GM12878 (cell line): ENCODE data around the gene ASH1L. TPM values are rescaled to one million over a fixed set of nuclear protein-coding genes. Genes with fewer than 3 reads are reported as not detected.
"Not testable (repeated sequence)": the region's sequence is repeated elsewhere in the genome, so short reads cannot be mapped to it uniquely, and the experiment has no call there.

ENCODE experiments used
- ATAC-seq: fragments of 200-7000 bp; cut with Tn5 transposase; 3 replicates; pipeline ENCODE4 v1.9.1; 2020; ENCODE audit warnings: mild to moderate bottlenecking, moderate library complexity
- BruUV-seq: library from RNA; stranded (reverse); fragments of 400-500 nt; replicated peaks from 2 replicates; lab custom pipeline; 2021; lab: Mats Ljungman, UMichigan
- CTCF ChIA-PET: fragments of 300-600 bp; sonication (Branson Sonifier 250); formaldehyde crosslinking; extraction: SDS; loops from one replicate; lab custom pipeline; 2021; ENCODE audit warnings: inconsistent platforms; lab: Yijun Ruan, JAX
- POLR2A ChIA-PET: fragments of 350-600 bp; formaldehyde crosslinking; extraction: SDS; loops from one replicate; lab custom pipeline; 2021; ENCODE audit warnings: inconsistent platforms; lab: Charles Lee
- RAD21 ChIA-PET: fragments of 300-600 bp; sonication (Branson Sonifier 250); formaldehyde crosslinking; loops from one replicate; lab custom pipeline; 2023; ENCODE audit warnings: antibody characterized with exemption; ENCODE audit not compliant: unreplicated experiment; lab: Charles Lee
- SMC1A ChIA-PET: fragments of 300-600 bp; sonication (Branson Sonifier 250); formaldehyde crosslinking; loops from one replicate; lab custom pipeline; 2023; ENCODE audit not compliant: unreplicated experiment, uncharacterized antibody; lab: Charles Lee
- DNase-seq: peaks from one replicate; pipeline ENCODE4 v3.0.0-alpha.2; 2011; ENCODE audit warnings: low read depth, low spot score
- FAIRE-seq: peaks from 3 replicates; lab custom pipeline; 2011; peaks lifted over from hg19 to GRCh38; lab: Jason Lieb, UNC
- H2AFZ ChIP-seq: 2 replicates; pipeline ENCODE4 v1.6.0; 2011; ENCODE audit warnings: low read depth, low read length, control low read depth; ENCODE audit not compliant: control insufficient read depth
- H3K27ac ChIP-seq: 2 replicates; pipeline ENCODE4 v1.5.1; 2011; ENCODE audit warnings: control low read depth; ENCODE audit not compliant: control insufficient read depth, insufficient read depth
- H3K27me3 ChIP-seq, 2 experiments: replicated peaks in 1 of 2; 2 replicates each; pipeline versions ENCODE4 v1.6.0 to v1.6.1; 2011; ENCODE audit warnings: low read length in 1 of 2; ENCODE audit not compliant: control insufficient read depth in 2 of 2, insufficient read depth in 2 of 2
- H3K36me3 ChIP-seq, 2 experiments: 2 replicates each; pipeline ENCODE4 v1.5.1; 2011; ENCODE audit warnings: low read length in 1 of 2; ENCODE audit not compliant: control insufficient read depth in 2 of 2, insufficient read depth in 2 of 2
- H3K4me1 ChIP-seq: 2 replicates; pipeline ENCODE4 v1.6.1; 2011; ENCODE audit warnings: mild to moderate bottlenecking, low read length, moderate library complexity, mixed read lengths; ENCODE audit not compliant: control insufficient read depth, insufficient read depth
- H3K4me2 ChIP-seq: 2 replicates; pipeline ENCODE4 v1.6.0; 2011; ENCODE audit warnings: control low read depth; ENCODE audit not compliant: control insufficient read depth, insufficient read depth
- H3K4me3 ChIP-seq: fragments of 200-600 bp; sonication (generic); 2 replicates; pipeline ENCODE4 v1.5.1; 2016
- H3K79me2 ChIP-seq: 2 replicates; pipeline ENCODE4 v1.6.0; 2011; ENCODE audit warnings: low read length; ENCODE audit not compliant: control insufficient read depth, insufficient read depth
- H3K9ac ChIP-seq: 2 replicates; pipeline ENCODE4 v1.8.0; 2011; ENCODE audit warnings: low read length, control low read depth, mixed read lengths; ENCODE audit not compliant: control insufficient read depth, insufficient read depth
- H3K9me3 ChIP-seq: replicated peaks from 3 replicates; pipeline ENCODE4 v1.5.1; 2011; ENCODE audit warnings: mild to moderate bottlenecking, low read length; ENCODE audit not compliant: control insufficient read depth, insufficient read depth
- H4K20me1 ChIP-seq: 2 replicates; pipeline ENCODE4 v1.6.0; 2011; ENCODE audit not compliant: control insufficient read depth, insufficient read depth
- E4F1 ChIP-seq: fragments of 450-650 bp; IDR thresholded peaks from 2 replicates; pipeline ENCODE4 v1.6.1; 2018; ENCODE audit warnings: borderline replicate concordance, mild to moderate bottlenecking; ENCODE audit not compliant: partially characterized antibody
- HDAC6 ChIP-seq: fragments of 200-600 bp; sonication (generic); IDR thresholded peaks from one replicate; pipeline ENCODE4 v1.8.0; 2017; ENCODE audit warnings: antibody characterized with exemption; ENCODE audit not compliant: unreplicated experiment
- SIX5 ChIP-seq: IDR thresholded peaks from 2 replicates; pipeline ENCODE4 v1.6.1; 2011; ENCODE audit warnings: mild to moderate bottlenecking, low read depth, low read length, moderate library complexity; ENCODE audit not compliant: severe bottlenecking
- whole genome bisulfite sequencing: methylation state at CpG from one replicate; pipeline ENCODE4 v1.1.6; 2016; ENCODE audit warnings: low lambda C conversion rate; ENCODE audit not compliant: insufficient replicate concordance, insufficient coverage; ENCODE audit errors: missing lambda C conversion rate; 5-methylcytosine and 5-hydroxymethylcytosine counted together
- in situ Hi-C: fragments of 300-500 bp; cut with MboI; formaldehyde crosslinking; loops from 9 replicates; pipeline ENCODE4 v1.14.3; 2018; ENCODE audit warnings: mixed read lengths
- intact Hi-C: fragments of 100-400 bp; cut with micrococcal nuclease; formaldehyde crosslinking; loops from one replicate; pipeline ENCODE4 v1.14.2; 2022; ENCODE audit not compliant: unreplicated experiment
- polyA plus RNA-seq, 11 experiments: library from polyadenylated mRNA; depleted of rRNA in 4 of 11; unstranded in 6 of 11; stranded (reverse) in 5 of 11; fragments of >200 nt; fragmentation: Nextera tagmentation in 4 of 11; fragmentation: Illumina TruSeq in 1 of 11; extraction: Ambion mirVana in 4 of 11; extraction: Trizol in 1 of 11; gene quantifications; 1 replicate in 1 of 11; 2 replicates in 10 of 11; pipeline versions ENCODE4 v1.2.1 to v1.2.3, GENCODE V29; 2011 to 2016; ENCODE audit warnings: inconsistent platforms in 2 of 11, missing spikeins in 2 of 11, low read depth in 1 of 11
- total RNA-seq, 4 experiments: library from RNA; depleted of rRNA in 3 of 4; stranded (reverse); fragments of >200 nt in 3 of 4; fragmentation: Illumina TruSeq in 1 of 4; extraction: Trizol in 1 of 4; gene quantifications; 2 replicates each; pipeline versions ENCODE4 v1.2.1 to v1.2.3, GENCODE V29; 2013 to 2021

The ASH1L gene
- total and polyA plus RNA-seq, 10 of the 15 experiments (the other 5 are each of a cell fraction or from before 2014, with no cell fraction given): 1.7 to 23.9 (median 16.6) TPM

- no peak overlapping the region for H3K9ac ChIP-seq
- no peak for DNase-seq
- RAD21 ChIA-PET: no interaction called here
- intact Hi-C loops: no loop called here
- TF ChIP-seq E4F1 (no peak), HDAC6 (no peak), SIX5 (no peak)
- TF ChIP-seq, all 136 proteins: peak for 0
- no peaks in the 10 kb centered on the region for H4K20me1 ChIP-seq
- POLR2A ChIA-PET: no interaction called here
- no peaks in the 10 kb centered on the region for H3K4me1 ChIP-seq
- H3K4me3 ChIP-seq: no peak overlapping the region
- H3K9me3 ChIP-seq: no peaks in the 10 kb centered on the region
- H3K27me3 ChIP-seq: no peaks in the 10 kb centered on the region
- no peak overlapping the region for H2AFZ ChIP-seq
- no peaks in the 10 kb centered on the region for H3K79me2 ChIP-seq
- no peak overlapping the region for H3K4me2 ChIP-seq
- H3K27ac ChIP-seq: no peak overlapping the region
- no TSS peak for BruUV-seq
- 93% methylated on average over 2 of the region's 2 CpGs for WGBS
- ATAC-seq: no peak
- in situ Hi-C loops: no loop called here
- CTCF ChIA-PET: interaction anchor here (0.6 kb wide), 1 partner anchor 170 kb away, joined by 5 read pairs; no protein-coding TSS in a partner anchor
- SMC1A ChIA-PET: no interaction called here
- H3K36me3 ChIP-seq: peaks cover 0 to 15% of the 10 kb centered on the region in 2 experiments
- FAIRE-seq: no peak
Observed at GRCh38 chr1:155420788-155421187, 141.8 kb downstream of the ASH1L start.

GRCh38 chr1:155411840-155412239 lies 150.8 kb downstream of the ASH1L start:
- FAIRE-seq, H3K9ac ChIP-seq, H3K79me2 ChIP-seq, DNase-seq, RAD21 ChIA-PET, H3K4me3 ChIP-seq, BruUV-seq, H2AFZ ChIP-seq, H3K4me1 ChIP-seq, intact Hi-C loops, POLR2A ChIA-PET, ATAC-seq, H3K27me3 ChIP-seq, in situ Hi-C loops, H3K9me3 ChIP-seq, H4K20me1 ChIP-seq: not testable (repeated sequence)
- H3K36me3 ChIP-seq: peaks cover 0 to 14% of the 10 kb centered on the region in 2 experiments; a peak in 2 of 4 replicates
- ChIA-PET SMC1A (interaction anchor here (0.6 to 1.5 kb wide), 2 partner anchors 55 to 157 kb away, joined by 3 read pairs; no protein-coding TSS in a partner anchor), CTCF (interaction anchor here (1.0 kb wide), 1 partner anchor 302 kb away, joined by 3 read pairs; no protein-coding TSS in a partner anchor)
- H3K4me2 ChIP-seq: 0 out of 2 replicates have a peak overlapping the region, but pooled peaks have one; percentile 25
- peak overlapping the region; percentile 31; the same call in 1 of the 2 replicates for H3K27ac ChIP-seq
- WGBS: 95% methylated on average over 9 of the region's 9 CpGs
